GM23338 (cell line): ENCODE measurements around the gene ARSH. TPM values are rescaled to one million over a fixed set of nuclear protein-coding genes. Genes with fewer than 3 reads are reported as not detected.

Experiments used
- ATAC-seq: fragments of 200-7000 bp; cut with Tn5 transposase; 3 replicates; pipeline ENCODE4 v1.9.1; 2020
- DNase-seq: peaks from one replicate; pipeline ENCODE4 v3.0.0-alpha.2; 2015; ENCODE audit warnings: low spot score
- H2AFZ ChIP-seq: fragments of 200-600 bp; sonication (generic); 2 replicates; pipeline ENCODE4 v1.8.0; 2016; ENCODE audit warnings: antibody characterized with exemption, mild to moderate bottlenecking, moderate library complexity
- H3F3A ChIP-seq: fragments of 200-600 bp; sonication (generic); replicated peaks from 2 replicates; pipeline ENCODE4 v1.8.0; 2017; ENCODE audit warnings: antibody characterized with exemption, mixed run types, low read depth
- H3K27ac ChIP-seq: fragments of 200-600 bp; sonication (generic); 2 replicates; pipeline ENCODE4 v1.6.1; 2016; ENCODE audit warnings: low read depth
- H3K27me3 ChIP-seq: fragments of 200-600 bp; sonication (generic); 2 replicates; pipeline ENCODE4 v1.8.0; 2016; ENCODE audit warnings: mild to moderate bottlenecking, mixed run types, moderate library complexity; ENCODE audit not compliant: insufficient read depth
- H3K36me3 ChIP-seq: fragments of 200-600 bp; sonication (generic); 2 replicates; pipeline ENCODE4 v1.8.0; 2016; ENCODE audit warnings: mild to moderate bottlenecking; ENCODE audit not compliant: insufficient read depth
- H3K4me1 ChIP-seq: fragments of 200-600 bp; sonication (generic); 2 replicates; pipeline ENCODE4 v1.8.0; 2016; ENCODE audit warnings: mild to moderate bottlenecking, moderate library complexity; ENCODE audit not compliant: insufficient read depth
- H3K4me2 ChIP-seq: fragments of 200-600 bp; sonication (generic); 2 replicates; pipeline ENCODE4 v1.7.1; 2017; ENCODE audit warnings: mixed run types
- H3K4me3 ChIP-seq: fragments of 200-600 bp; sonication (generic); 2 replicates; pipeline ENCODE4 v1.6.1; 2016; ENCODE audit warnings: mixed run types
- H3K79me2 ChIP-seq: fragments of 200-600 bp; sonication (generic); replicated peaks from 2 replicates; pipeline ENCODE4 v1.8.0; 2017; ENCODE audit warnings: mild to moderate bottlenecking; ENCODE audit not compliant: insufficient read depth
- H3K9me2 ChIP-seq: fragments of 200-600 bp; sonication (generic); 2 replicates; pipeline ENCODE4 v1.8.0; 2017; ENCODE audit not compliant: insufficient read depth
- H4K20me1 ChIP-seq: fragments of 200-600 bp; sonication (generic); replicated peaks from 2 replicates; pipeline ENCODE4 v1.8.0; 2017; ENCODE audit warnings: mild to moderate bottlenecking; ENCODE audit not compliant: insufficient read depth
- H3K27ac Mint-ChIP-seq: 2 replicates; pipeline ENCODE4 v1.8.0; 2020; ENCODE audit warnings: inconsistent platforms, mild to moderate bottlenecking, moderate library complexity, mixed read lengths
- H3K27me3 Mint-ChIP-seq: 3 replicates; pipeline ENCODE4 v1.8.0; 2022; ENCODE audit warnings: low read depth, mild to moderate bottlenecking, moderate library complexity, mixed read lengths, inconsistent platforms; ENCODE audit not compliant: insufficient read depth, poor library complexity
- H3K36me3 Mint-ChIP-seq: 3 replicates; pipeline ENCODE4 v1.8.0; 2021; ENCODE audit warnings: low read depth, mild to moderate bottlenecking, inconsistent platforms, moderate library complexity, mixed read lengths
- H3K4me1 Mint-ChIP-seq: 3 replicates; pipeline ENCODE4 v1.8.0; 2020; ENCODE audit warnings: mild to moderate bottlenecking, inconsistent platforms, mixed read lengths
- H3K4me3 Mint-ChIP-seq: 3 replicates; pipeline ENCODE4 v1.8.0; 2021; ENCODE audit warnings: moderate library complexity, mild to moderate bottlenecking, inconsistent platforms, mixed read lengths
- H3K9me3 Mint-ChIP-seq: 3 replicates; pipeline ENCODE4 v1.8.0; 2020; ENCODE audit warnings: moderate library complexity, mild to moderate bottlenecking, inconsistent platforms, mixed read lengths
- EZH2phosphoT487 ChIP-seq: fragments of 200-600 bp; sonication (generic); IDR thresholded peaks from one replicate; pipeline ENCODE4 v1.8.1; 2018; ENCODE audit warnings: antibody characterized with exemption; ENCODE audit not compliant: unreplicated experiment
- JUNB ChIP-seq: IDR thresholded peaks from one replicate; pipeline ENCODE4 v1.6.1; 2016; ENCODE audit warnings: antibody characterized with exemption; ENCODE audit not compliant: unreplicated experiment
- NANOG ChIP-seq: IDR thresholded peaks from 2 replicates; pipeline ENCODE4 v1.6.1; 2016; ENCODE audit warnings: antibody characterized with exemption, borderline replicate concordance
- POLR2AphosphoS5 ChIP-seq: IDR thresholded peaks from 2 replicates; pipeline ENCODE4 v1.6.1; 2016; ENCODE audit warnings: antibody characterized with exemption, low read depth
- REST ChIP-seq: IDR thresholded peaks from one replicate; pipeline ENCODE4 v1.6.1; 2018; ENCODE audit warnings: antibody characterized with exemption; ENCODE audit not compliant: unreplicated experiment
- STAT1 ChIP-seq: IDR thresholded peaks from one replicate; pipeline ENCODE4 v1.6.1; 2016; ENCODE audit warnings: antibody characterized with exemption; ENCODE audit not compliant: unreplicated experiment
- ZNF114 ChIP-seq: fragments of 250-450 bp; sonication (Bioruptor Pico); IDR thresholded peaks from 2 replicates; pipeline ENCODE4 v1.5.0; 2020; ENCODE audit warnings: mild to moderate bottlenecking, moderate library complexity
- ZNF331 ChIP-seq: fragments of 250-450 bp; sonication (Bioruptor Pico); IDR thresholded peaks from 2 replicates; pipeline ENCODE4 v1.5.0; 2020; ENCODE audit warnings: low read depth, mild to moderate bottlenecking, moderate library complexity
- ZNF462 ChIP-seq: fragments of 250-450 bp; sonication (Bioruptor Pico); IDR thresholded peaks from 2 replicates; pipeline ENCODE4 v1.5.0; 2020; ENCODE audit warnings: mild to moderate bottlenecking, moderate library complexity
- polyA plus RNA-seq: library from polyadenylated mRNA; unstranded; fragments of >200 nt; fragmentation: Nextera tagmentation; extraction: Ambion mirVana; gene quantifications from 2 replicates; pipeline ENCODE4 v1.2.1, GENCODE V29; 2016
- total RNA-seq: library from RNA; depleted of rRNA; stranded (reverse); fragments of >200 nt; shearing (Covaris generic); gene quantifications from 2 replicates; pipeline ENCODE4 v1.2.3, GENCODE V29; 2014

ARSH gene
- total and polyA plus RNA-seq, 2 experiments from 2014 or later, result not detected

- no peaks in the 10 kb centered on the region for H3K79me2 ChIP-seq
- H3K36me3 ChIP-seq, result no peaks in the 10 kb centered on the region
- H3K4me1 Mint-ChIP-seq, result peaks cover 29% of the 10 kb centered on the region
- ATAC-seq (peak; percentile 54), DNase-seq (peak; percentile 10)
- H3K27ac ChIP-seq, result peak overlapping the region; percentile 87
- H3K4me3 Mint-ChIP-seq, result no peak overlapping the region
- no peaks in the 10 kb centered on the region for H3F3A ChIP-seq
- H3K27ac Mint-ChIP-seq, result no peak overlapping the region; the same call in 1 of the 2 replicates
- H3K9me2 ChIP-seq, result no peaks in the 10 kb centered on the region
- no peaks in the 10 kb centered on the region for H3K9me3 Mint-ChIP-seq
- no peaks in the 10 kb centered on the region for H3K36me3 Mint-ChIP-seq
- no peaks in the 10 kb centered on the region for H4K20me1 ChIP-seq
- no peaks in the 10 kb centered on the region for H3K27me3 ChIP-seq
- no peak overlapping the region for H3K4me3 ChIP-seq
- H3K4me2 ChIP-seq, result peak overlapping the region; percentile 32; the same call in 1 of the 2 replicates
- peaks cover 22% of the 10 kb centered on the region for H3K4me1 ChIP-seq
- TF ChIP-seq REST (no peak), ZNF331 (CRISPR knock-in tag) (no peak), POLR2AphosphoS5 (no peak), STAT1 (no peak), ZNF114 (CRISPR knock-in tag) (no peak), NANOG (no peak), JUNB (no peak), EZH2phosphoT487 (no peak)
- H3K27me3 Mint-ChIP-seq, result peaks cover 2% of the 10 kb centered on the region
- no peak overlapping the region for H2AFZ ChIP-seq
Measured at GRCh38 chrX:2960861-2961515, 45.4 kb upstream of the ARSH start.

- ATAC-seq, result peak; percentile 73
- Histone ChIP-seq H3K79me2 (no peaks in the 10 kb centered on the region), H3K27me3 (no peaks in the 10 kb centered on the region), H3K4me3 (no peak overlapping the region), H3F3A (no peaks in the 10 kb centered on the region), H3K27ac (peak overlapping the region; percentile 76; the same call in 1 of the 2 replicates), H3K4me2 (peak overlapping the region; percentile 43; the same call in 1 of the 2 replicates), H4K20me1 (no peaks in the 10 kb centered on the region), H2AFZ (no peak overlapping the region), H3K36me3 (no peaks in the 10 kb centered on the region), H3K9me2 (no peaks in the 10 kb centered on the region), H3K4me1 (peaks cover 22% of the 10 kb centered on the region)
- Mint-ChIP-seq H3K4me1 (peaks cover 29% of the 10 kb centered on the region), H3K27ac (no peak overlapping the region), H3K27me3 (peaks cover 2% of the 10 kb centered on the region), H3K4me3 (no peak overlapping the region), H3K9me3 (no peaks in the 10 kb centered on the region), H3K36me3 (no peaks in the 10 kb centered on the region)
- DNase-seq, result no peak
- TF ChIP-seq ZNF331 (CRISPR knock-in tag) (no peak), ZNF462 (CRISPR knock-in tag) (no peak)
Measured at GRCh38 chrX:2962381-2962780, 44.0 kb upstream of the ARSH start.
